HCT116 (cell line): ENCODE results near the gene SLC1A6. TPM values are rescaled to one million over a fixed set of nuclear protein-coding genes. Genes with fewer than 3 reads are reported as not detected.

Experiments
- ATAC-seq: fragments of 200-7000 bp; cut with Tn5 transposase; 2 replicates; pipeline ENCODE4 v1.9.1; 2020; ENCODE audit warnings: mild to moderate bottlenecking, moderate library complexity
- BruUV-seq: library from RNA; stranded (reverse); fragments of 400-500 nt; replicated peaks from 2 replicates; lab custom pipeline; 2021; lab: Mats Ljungman, UMichigan
- CTCF ChIA-PET: fragments of 300-600 bp; sonication (Branson Sonifier 250); formaldehyde crosslinking; loops from one replicate; lab custom pipeline; 2021; ENCODE audit warnings: antibody characterized with exemption; lab: Charles Lee
- POLR2A ChIA-PET: fragments of 300-600, 350-600 bp; sonication (Branson Sonifier 250); formaldehyde crosslinking; loops from one replicate; lab custom pipeline; 2021; ENCODE audit warnings: antibody characterized with exemption; lab: Charles Lee
- RAD21 ChIA-PET, 2 experiments: fragments of 300-600 bp; sonication (Branson Sonifier 250); formaldehyde crosslinking; loops; one replicate each; lab custom pipeline; 2023; ENCODE audit warnings: low total read pairs in 2 of 2; ENCODE audit not compliant: uncharacterized antibody in 2 of 2, unreplicated experiment in 2 of 2, low non-redundant PET in 1 of 2; lab: Charles Lee
- DNase-seq: peaks from one replicate; pipeline ENCODE4 v3.0.0-alpha.2; 2010; ENCODE audit warnings: low read depth, low spot score
- H2AFZ ChIP-seq: fragments of 200-600 bp; shearing (Covaris generic), sonication (generic); 2 replicates; pipeline ENCODE4 v1.6.1; 2017; ENCODE audit warnings: low read depth, mixed run types, mixed read lengths, antibody characterized with exemption, low read length; ENCODE audit not compliant: poor library complexity, severe bottlenecking
- H3K27ac ChIP-seq: 2 replicates; pipeline ENCODE4 v1.5.1; 2012; ENCODE audit warnings: low read depth, low read length
- H3K27me3 ChIP-seq: fragments of 200-600 bp; sonication (generic); 2 replicates; pipeline ENCODE4 v1.6.1; 2016; ENCODE audit warnings: mixed run types, low read length, mixed read lengths; ENCODE audit not compliant: insufficient read depth
- H3K36me3 ChIP-seq, 2 experiments: fragments of 200-500 bp in 1 of 2; fragments of 200-600 bp in 1 of 2; sonication (Bioruptor generic) in 1 of 2; sonication (generic) in 1 of 2; 2 replicates each; pipeline versions ENCODE4 v1.5.1 to v1.6.1; 2014 to 2016; ENCODE audit warnings: low read length in 2 of 2, inconsistent platforms in 1 of 2, mixed read lengths in 1 of 2, mixed run types in 1 of 2; ENCODE audit not compliant: insufficient read depth in 2 of 2, control insufficient read depth in 1 of 2
- H3K4me1 ChIP-seq, 2 experiments: fragments of 200-600 bp in 1 of 2; sonication (generic) in 1 of 2; 2 replicates each; pipeline versions ENCODE4 v1.5.1 to v1.6.1; 2012 to 2017; ENCODE audit warnings: low read length in 2 of 2, inconsistent platforms in 1 of 2, mild to moderate bottlenecking in 1 of 2, mixed read lengths in 1 of 2, mixed run types in 1 of 2, moderate library complexity in 1 of 2; ENCODE audit not compliant: insufficient read depth in 2 of 2, control insufficient read depth in 1 of 2
- H3K4me2 ChIP-seq: fragments of 200-600 bp; sonication (generic); 2 replicates; pipeline ENCODE4 v1.6.1; 2017; ENCODE audit warnings: mixed run types, low read length, mixed read lengths
- H3K4me3 ChIP-seq, 2 experiments: fragments of 200-600 bp in 1 of 2; sonication (generic) in 1 of 2; replicated peaks in 1 of 2; 2 replicates each; pipeline ENCODE4 v1.5.1; 2011 to 2016; ENCODE audit warnings: low read length in 2 of 2, control low read depth in 1 of 2, low read depth in 1 of 2, mild to moderate bottlenecking in 1 of 2, mixed read lengths in 1 of 2, mixed run types in 1 of 2
- H3K79me2 ChIP-seq: fragments of 200-600 bp; sonication (generic); 2 replicates; pipeline ENCODE4 v1.6.1; 2017; ENCODE audit warnings: mild to moderate bottlenecking, mixed run types, low read length, moderate library complexity, mixed read lengths; ENCODE audit not compliant: insufficient read depth
- H3K9ac ChIP-seq: fragments of 200-600 bp; sonication (generic); 2 replicates; pipeline ENCODE4 v1.6.1; 2016; ENCODE audit warnings: low read length, mixed read lengths
- H3K9me2 ChIP-seq: fragments of 200-600 bp; sonication (generic), shearing (Covaris generic); 2 replicates; pipeline ENCODE4 v1.6.1; 2017; ENCODE audit warnings: mixed run types, mild to moderate bottlenecking, moderate library complexity; ENCODE audit not compliant: insufficient read depth
- H3K9me3 ChIP-seq, 2 experiments: fragments of 200-500 bp in 1 of 2; fragments of 200-600 bp in 1 of 2; sonication (Bioruptor generic) in 1 of 2; sonication (generic) in 1 of 2; 2 replicates each; pipeline ENCODE4 v1.6.1; 2014 to 2017; ENCODE audit warnings: low read length in 2 of 2, mixed read lengths in 2 of 2, inconsistent platforms in 1 of 2, low read depth in 1 of 2, mild to moderate bottlenecking in 1 of 2, mixed run types in 1 of 2, moderate library complexity in 1 of 2; ENCODE audit not compliant: control insufficient read depth in 1 of 2, insufficient read depth in 1 of 2
- H4K20me1 ChIP-seq: fragments of 200-600 bp; sonication (generic), shearing (Covaris generic); 2 replicates; pipeline ENCODE4 v1.6.1; 2017; ENCODE audit warnings: mixed run types, mild to moderate bottlenecking, moderate library complexity; ENCODE audit not compliant: insufficient read depth
- ATF3 ChIP-seq: IDR thresholded peaks from 2 replicates; pipeline ENCODE4 v1.6.1; 2012
- CBX3 ChIP-seq: IDR thresholded peaks from 2 replicates; pipeline ENCODE4 v1.6.1; 2012; ENCODE audit warnings: low read depth
- CEBPB ChIP-seq: IDR thresholded peaks from 2 replicates; pipeline ENCODE4 v1.6.1; 2012; ENCODE audit warnings: low read depth
- CTCF ChIP-seq, 3 experiments: fragments of 200-600 bp in 1 of 3; sonication (generic) in 1 of 3; IDR thresholded peaks in 2 of 3; conservative IDR thresholded peaks in 1 of 3; 2 replicates each; pipeline ENCODE4 v1.5.1; 2012 to 2017; ENCODE audit warnings: low read depth in 2 of 3, low read length in 2 of 3, antibody characterized with exemption in 1 of 3, borderline replicate concordance in 1 of 3, control low read depth in 1 of 3, mild to moderate bottlenecking in 1 of 3, mixed read lengths in 1 of 3, mixed run types in 1 of 3, moderate library complexity in 1 of 3; ENCODE audit not compliant: insufficient read depth in 1 of 3
- EGR1 ChIP-seq: IDR thresholded peaks from 2 replicates; pipeline ENCODE4 v1.6.1; 2012; ENCODE audit warnings: low read depth
- ELF1 ChIP-seq: IDR thresholded peaks from 2 replicates; pipeline ENCODE4 v1.6.1; 2012; ENCODE audit warnings: low read depth, borderline replicate concordance
- EZH2 ChIP-seq: fragments of 200-600 bp; sonication (generic); IDR thresholded peaks from 2 replicates; pipeline ENCODE4 v1.6.1; 2017; ENCODE audit warnings: antibody characterized with exemption, mixed run types
- EZH2phosphoT487 ChIP-seq: fragments of 200-600 bp; IDR thresholded peaks from 2 replicates; pipeline ENCODE4 v1.6.1; 2018; ENCODE audit warnings: antibody characterized with exemption, borderline replicate concordance
- FOSL1 ChIP-seq: IDR thresholded peaks from 2 replicates; pipeline ENCODE4 v1.6.1; 2012; ENCODE audit warnings: low read depth
- JUND ChIP-seq: IDR thresholded peaks from 2 replicates; pipeline ENCODE4 v1.6.1; 2012
- MAX ChIP-seq: IDR thresholded peaks from 2 replicates; pipeline ENCODE4 v1.6.1; 2012
- POLR2AphosphoS5 ChIP-seq: IDR thresholded peaks from 2 replicates; pipeline ENCODE4 v1.6.1; 2011; ENCODE audit warnings: mild to moderate bottlenecking, low read depth, low read length, moderate library complexity
- RAD21 ChIP-seq: IDR thresholded peaks from 2 replicates; pipeline ENCODE4 v1.6.1; 2012; ENCODE audit warnings: low read depth, mild to moderate bottlenecking
- REST ChIP-seq: IDR thresholded peaks from 2 replicates; pipeline ENCODE4 v1.6.1; 2012; ENCODE audit warnings: low read depth
- SRF ChIP-seq: IDR thresholded peaks from 2 replicates; pipeline ENCODE4 v1.6.1; 2012; ENCODE audit warnings: low read depth
- TCF7L2 ChIP-seq: IDR thresholded peaks from 2 replicates; pipeline ENCODE4 v1.7.0; 2011; ENCODE audit warnings: borderline replicate concordance, inconsistent platforms; ENCODE audit not compliant: insufficient read depth, insufficient read length; ENCODE audit errors: extremely low read depth
- ZFX ChIP-seq: fragments of 450-650 bp; IDR thresholded peaks from 2 replicates; pipeline ENCODE4 v1.6.1; 2017
- intact Hi-C: fragments of 100-400 bp; cut with micrococcal nuclease; formaldehyde crosslinking; loops from 2 replicates; pipeline ENCODE4 v1.10.0; 2022
- total RNA-seq: library from RNA; stranded (reverse); gene quantifications from one replicate; pipeline ENCODE4 v1.2.1, GENCODE V29; 2021; ENCODE audit not compliant: unreplicated experiment

Gene SLC1A6
- total RNA-seq, 1 experiment from 2014 or later: not detected

GRCh38 chr19:14974488-14974887 is 5.2 kb downstream of the SLC1A6 start:
- Histone ChIP-seq H3K27me3 (peaks cover 19% of the 10 kb centered on the region), H3K9ac (no peak overlapping the region), H2AFZ (no peak overlapping the region), H4K20me1 (no peaks in the 10 kb centered on the region), H3K27ac (no peak overlapping the region), H3K4me2 (no peak overlapping the region), H3K4me3 (no peak overlapping the region), H3K4me1 (no peaks in the 10 kb centered on the region), H3K36me3 (no peaks in the 10 kb centered on the region), H3K9me3 (no peaks in the 10 kb centered on the region), H3K79me2 (no peaks in the 10 kb centered on the region), H3K9me2 (no peaks in the 10 kb centered on the region)
- TF ChIP-seq JUND (no peak), FOSL1 (no peak), REST (no peak), MAX (no peak), CTCF (IDR thresholded peaks at IDR 0.05 in 2 of 3, conservative IDR thresholded peaks at IDR 0.05 in 1 of 3; ENCODE audit: borderline replicate concordance in 1 of 3, insufficient read depth in 1 of 3, low read depth in 2 of 3, low read length in 2 of 3) (no peak), TCF7L2 (no peak), SRF (no peak), EGR1 (no peak), RAD21 (no peak), EZH2phosphoT487 (no peak), ATF3 (no peak), CBX3 (no peak), ELF1 (no peak), ZFX (no peak), CEBPB (no peak), EZH2 (no peak), POLR2AphosphoS5 (no peak)
- ChIA-PET POLR2A (no interaction called here), CTCF (no interaction called here), RAD21 (no interaction called here)
- BruUV-seq: no TSS peak
- DNase-seq: no peak
- ATAC-seq: no peak
- intact Hi-C loops: no loop called here
